GM12874 (cell line): ENCODE data around the gene FLOT2.

Source experiments
- CTCF ChIP-seq: IDR thresholded peaks from 2 replicates; pipeline ENCODE4 v1.5.1; 2011; ENCODE audit warnings: low read depth, mild to moderate bottlenecking, control low read depth, low read length, moderate library complexity; ENCODE audit not compliant: insufficient read depth

Gene FLOT2

GRCh38 chr17:28854457-28855335 is 42.8 kb downstream of the FLOT2 start, which contains the start of gene ERAL1:
ERAL1 (plus strand) TSS chr17:28855016; CDS start chr17:28855035, 19 bp downstream.
- no peak for TF ChIP-seq CTCF

GRCh38 chr17:28853295-28853694 is 44.2 kb downstream of the FLOT2 start:
- TF ChIP-seq CTCF: no peak

- TF ChIP-seq CTCF: no peak
Measured at GRCh38 chr17:28849281-28849680, 48.3 kb downstream of the FLOT2 start.

GRCh38 chr17:28848667-28849066 is 48.9 kb downstream of the FLOT2 start:
- TF ChIP-seq CTCF: peak; percentile 67

GRCh38 chr17:28846231-28846630 is 51.3 kb downstream of the FLOT2 start:
- TF ChIP-seq CTCF: no peak

DNA sequence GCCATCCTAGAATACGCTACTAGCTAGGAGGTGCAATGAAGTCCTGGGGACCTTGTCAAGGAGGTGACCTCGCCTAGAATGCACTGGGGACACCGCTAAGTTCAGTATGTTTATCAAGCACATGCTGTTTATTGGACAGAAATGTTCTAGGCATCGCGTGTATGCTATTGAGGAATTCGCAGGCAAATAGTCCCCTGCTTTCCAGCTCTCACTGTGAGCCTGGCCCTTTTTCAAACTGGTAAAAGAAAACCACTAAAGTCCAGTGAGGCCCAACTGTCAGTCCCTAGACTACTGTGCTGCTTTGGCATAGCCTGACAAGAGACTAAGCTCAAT is 53.8 kb downstream of the FLOT2 start:
- no peak for TF ChIP-seq CTCF

GRCh38 chr17:28842282-28843012 is 55.1 kb downstream of the FLOT2 start, which contains the start of gene FAM222B:
FAM222B (minus strand) TSS chr17:28842790; CDS start chr17:28766667, 76,123 bp downstream.
- TF ChIP-seq CTCF: no peak
